ENCODE data around the gene HMGCS1.

HMGCS1 gene

GRCh38 chr5:43353668-43354067 is 40.5 kb upstream of the HMGCS1 start:
- in situ Hi-C loops (cut with HindIII; ENCODE audit: low sequenced_read_pairs), result no loop called here
- no peak overlapping the region for H3K4me3 ChIP-seq (ENCODE audit: low read depth, low read length)
- DNase-seq (ENCODE audit: low read depth, low spot score), result no peak
- no peak for TF ChIP-seq CTCF (IDR thresholded peaks at IDR 0.05; ENCODE audit: low read depth, low read length)

GRCh38 chr5:43352915-43353314 is 39.7 kb upstream of the HMGCS1 start:
- in situ Hi-C loops (cut with HindIII; ENCODE audit: low sequenced_read_pairs), result no loop called here
- DNase-seq (ENCODE audit: low read depth, low spot score), result no peak
- no peak for TF ChIP-seq CTCF (IDR thresholded peaks at IDR 0.05; ENCODE audit: low read depth, low read length)

GRCh38 chr5:43352131-43352530 is 38.9 kb upstream of the HMGCS1 start:
- H3K4me3 ChIP-seq (ENCODE audit: low read depth, low read length), result no peak overlapping the region
- in situ Hi-C loops (cut with HindIII; ENCODE audit: low sequenced_read_pairs), result no loop called here
- TF ChIP-seq CTCF (IDR thresholded peaks at IDR 0.05; ENCODE audit: low read depth, low read length), result no peak
- DNase-seq (ENCODE audit: low read depth, low spot score), result no peak

More at GRCh38 chr5:43352915-43353314, 39.7 kb upstream of the HMGCS1 start:
- no peak overlapping the region for H3K4me3 ChIP-seq (ENCODE audit: low read depth, low read length)

- H3K4me3 ChIP-seq (ENCODE audit: low read depth, low read length), result no peak overlapping the region
- DNase-seq (ENCODE audit: low read depth, low spot score), result no peak
- no peak for TF ChIP-seq CTCF (IDR thresholded peaks at IDR 0.05; ENCODE audit: low read depth, low read length)
- in situ Hi-C loops (cut with HindIII; ENCODE audit: low sequenced_read_pairs), result no loop called here
Measured at GRCh38 chr5:43348861-43349363, 35.7 kb upstream of the HMGCS1 start.

GRCh38 chr5:43348207-43348606 is 35.0 kb upstream of the HMGCS1 start:
- no peak for TF ChIP-seq CTCF (IDR thresholded peaks at IDR 0.05; ENCODE audit: low read depth, low read length)
- no peak overlapping the region for H3K4me3 ChIP-seq (ENCODE audit: low read depth, low read length)
- DNase-seq (ENCODE audit: low read depth, low spot score), result no peak
- in situ Hi-C loops (cut with HindIII; ENCODE audit: low sequenced_read_pairs), result no loop called here

- no peak overlapping the region for H3K4me3 ChIP-seq (ENCODE audit: low read depth, low read length)
- no peak for TF ChIP-seq CTCF (IDR thresholded peaks at IDR 0.05; ENCODE audit: low read depth, low read length)
- DNase-seq (ENCODE audit: low read depth, low spot score), result no peak
- in situ Hi-C loops (cut with HindIII; ENCODE audit: low sequenced_read_pairs), result no loop called here
Measured at GRCh38 chr5:43338862-43339261, 25.6 kb upstream of the HMGCS1 start.

- in situ Hi-C loops (cut with HindIII; ENCODE audit: low sequenced_read_pairs), result no loop called here
- H3K4me3 ChIP-seq (ENCODE audit: low read depth, low read length), result no peak overlapping the region
- no peak for TF ChIP-seq CTCF (IDR thresholded peaks at IDR 0.05; ENCODE audit: low read depth, low read length)
- no peak for DNase-seq (ENCODE audit: low read depth, low spot score)
Measured at GRCh38 chr5:43336159-43336558, 22.9 kb upstream of the HMGCS1 start.

Data from astrocyte of the spinal cord (primary cell).